Measurements from ENCODE around the gene BCL2L12. TPM values are rescaled to one million over a fixed set of nuclear protein-coding genes. Genes with fewer than 3 reads are reported as not detected.

BCL2L12 gene
- total RNA-seq, 3 donors from 2014 or later, result 9.6 to 20.8 (median 16.3) TPM

GRCh38 chr19:49640113-49640898 lies 25.4 kb upstream of the BCL2L12 start, which contains the start of gene RRAS:
Gene RRAS, minus strand, starts transcription at chr19:49640143. Its CDS starts 45 bp downstream, at chr19:49640098.
- peak; percentile 73 for ATAC-seq
- H3K36me3 ChIP-seq (ENCODE audit: low read depth), result peaks cover 5% of the 10 kb centered on the region
- peak within 1 kb of the TSS; percentile 28 for H3K4me3 ChIP-seq
- intact Hi-C loops (cut with DNase I, micrococcal nuclease), result no loop called here
- no peaks in the 10 kb centered on the region for H3K9me3 ChIP-seq
- peaks cover 32% of the 10 kb centered on the region for H3K4me1 ChIP-seq (ENCODE audit: low read depth)
- TF ChIP-seq CTCF (IDR thresholded peaks at IDR 0.05), result peak; percentile 11
- peak; percentile 99 to 100 (median 100) for DNase-seq

GRCh38 chr19:49641688-49642491 lies 23.8 kb upstream of the BCL2L12 start, which contains the start of gene SCAF1:
Gene SCAF1, plus strand, starts transcription at chr19:49642209. Its CDS starts 2,818 bp downstream, at chr19:49645027.
- peaks cover 5% of the 10 kb centered on the region for H3K36me3 ChIP-seq (ENCODE audit: low read depth)
- DNase-seq (peak; percentile 99 to 100 (median 99)), ATAC-seq (peak; percentile 79)
- peak within 1 kb of the TSS; percentile 73 for H3K4me3 ChIP-seq
- TF ChIP-seq CTCF (IDR thresholded peaks at IDR 0.05), result no peak
- H3K9me3 ChIP-seq, result no peaks in the 10 kb centered on the region
- peaks cover 32% of the 10 kb centered on the region for H3K4me1 ChIP-seq (ENCODE audit: low read depth)
- intact Hi-C loops (cut with DNase I, micrococcal nuclease), result no loop called here

GRCh38 chr19:49642492-49643035 lies 23.2 kb upstream of the BCL2L12 start:
- Histone ChIP-seq H3K9me3 (no peaks in the 10 kb centered on the region), H3K4me1 (ENCODE audit: low read depth) (peaks cover 32% of the 10 kb centered on the region), H3K4me3 (peak overlapping the region; percentile 73), H3K36me3 (ENCODE audit: low read depth) (peaks cover 5% of the 10 kb centered on the region)
- intact Hi-C loops (cut with DNase I, micrococcal nuclease), result no loop called here
- no peak for TF ChIP-seq CTCF (IDR thresholded peaks at IDR 0.05)
- ATAC-seq (no peak), DNase-seq (peak in 2 of 3 donors; percentile 33 to 43)

- Histone ChIP-seq H3K36me3 (ENCODE audit: low read depth) (peaks cover 5% of the 10 kb centered on the region), H3K9me3 (no peaks in the 10 kb centered on the region), H3K4me3 (no peak overlapping the region), H3K4me1 (ENCODE audit: low read depth) (peaks cover 25% of the 10 kb centered on the region)
- intact Hi-C loops (cut with DNase I, micrococcal nuclease), result no loop called here
- TF ChIP-seq CTCF (IDR thresholded peaks at IDR 0.05), result no peak
- no peak for ATAC-seq
- no peak for DNase-seq
These were observed 22.3 kb upstream of the BCL2L12 start for GRCh38 chr19:49643466-49643865.

GRCh38 chr19:49645592-49645991 lies 20.1 kb upstream of the BCL2L12 start:
- ATAC-seq (no peak), DNase-seq (no peak)
- intact Hi-C loops (cut with DNase I, micrococcal nuclease), result no loop called here
- no peak for TF ChIP-seq CTCF (IDR thresholded peaks at IDR 0.05)
- Histone ChIP-seq H3K4me3 (no peak overlapping the region), H3K36me3 (ENCODE audit: low read depth) (peaks cover 5% of the 10 kb centered on the region), H3K4me1 (ENCODE audit: low read depth) (peaks cover 12% of the 10 kb centered on the region), H3K9me3 (no peaks in the 10 kb centered on the region)

Data from mucosa of descending colon (tissue), 3 donors.